Inferior parietal cortex (tissue), 1 donor: ENCODE measurements around the gene VPS18.

Experiments used
- DNase-seq: peaks from one replicate; pipeline ENCODE4 v3.0.0-alpha.2; 2016; ENCODE audit errors: extremely low spot score

The VPS18 gene

DNA sequence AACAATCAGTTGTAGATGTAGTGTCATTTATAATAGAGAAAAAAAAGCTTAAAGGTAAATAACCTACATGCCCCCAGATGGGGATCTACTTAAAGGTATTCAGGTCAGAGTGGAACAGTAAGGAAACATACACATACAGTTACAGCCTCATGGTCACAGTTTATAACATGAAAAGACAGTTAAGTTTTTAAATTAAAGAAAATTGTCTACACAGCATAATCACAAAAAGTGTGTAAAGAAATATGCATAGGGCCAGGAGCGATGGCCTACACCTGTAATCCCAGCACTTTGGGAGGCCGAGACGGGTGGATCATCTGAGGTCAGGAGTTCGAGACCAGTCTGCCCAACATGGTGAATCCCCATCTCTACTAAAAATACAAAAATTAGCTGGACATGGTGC lies 27.1 kb upstream of the VPS18 start:
- DNase-seq, result no peak

DNA sequence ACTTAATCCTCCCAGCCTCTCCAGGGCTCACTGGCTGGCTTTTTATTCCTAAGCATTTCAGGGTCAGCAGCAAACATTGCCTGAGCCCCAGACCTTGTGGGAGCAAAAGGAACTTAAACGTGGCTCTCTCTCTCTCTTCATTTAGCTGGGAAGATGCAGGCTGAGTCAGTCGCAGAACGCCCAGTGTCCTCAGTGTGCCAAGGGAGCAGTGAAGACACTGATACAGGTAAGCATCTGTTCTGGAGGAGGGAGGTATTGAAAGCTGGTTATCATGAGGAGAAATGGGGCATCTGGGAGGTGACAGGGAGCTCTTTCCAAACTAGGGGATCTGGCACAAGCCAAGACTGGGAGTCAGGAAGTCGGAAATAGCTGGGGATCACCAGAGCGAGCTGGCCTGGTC lies 24.6 kb upstream of the VPS18 start:
- no peak for DNase-seq

DNA sequence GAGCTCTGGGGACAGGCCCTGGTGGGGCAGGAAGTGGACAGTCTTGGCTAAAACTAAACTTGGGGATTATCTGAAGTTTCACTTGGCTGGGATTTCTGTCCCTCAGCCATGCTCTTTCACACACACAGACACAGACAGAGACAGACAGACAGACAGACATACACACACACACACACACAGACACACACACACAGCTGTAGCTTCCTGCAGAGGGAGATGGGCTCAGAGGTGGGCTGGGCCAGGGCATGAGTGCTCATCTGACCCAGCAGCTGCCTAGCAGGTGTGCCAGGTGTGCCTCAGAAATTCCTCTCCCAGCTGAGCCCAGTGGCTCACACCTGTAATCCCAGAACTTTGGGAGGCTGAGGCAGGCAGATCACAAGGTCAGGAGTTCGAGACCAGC lies 23.5 kb upstream of the VPS18 start:
- DNase-seq, result no peak

DNA sequence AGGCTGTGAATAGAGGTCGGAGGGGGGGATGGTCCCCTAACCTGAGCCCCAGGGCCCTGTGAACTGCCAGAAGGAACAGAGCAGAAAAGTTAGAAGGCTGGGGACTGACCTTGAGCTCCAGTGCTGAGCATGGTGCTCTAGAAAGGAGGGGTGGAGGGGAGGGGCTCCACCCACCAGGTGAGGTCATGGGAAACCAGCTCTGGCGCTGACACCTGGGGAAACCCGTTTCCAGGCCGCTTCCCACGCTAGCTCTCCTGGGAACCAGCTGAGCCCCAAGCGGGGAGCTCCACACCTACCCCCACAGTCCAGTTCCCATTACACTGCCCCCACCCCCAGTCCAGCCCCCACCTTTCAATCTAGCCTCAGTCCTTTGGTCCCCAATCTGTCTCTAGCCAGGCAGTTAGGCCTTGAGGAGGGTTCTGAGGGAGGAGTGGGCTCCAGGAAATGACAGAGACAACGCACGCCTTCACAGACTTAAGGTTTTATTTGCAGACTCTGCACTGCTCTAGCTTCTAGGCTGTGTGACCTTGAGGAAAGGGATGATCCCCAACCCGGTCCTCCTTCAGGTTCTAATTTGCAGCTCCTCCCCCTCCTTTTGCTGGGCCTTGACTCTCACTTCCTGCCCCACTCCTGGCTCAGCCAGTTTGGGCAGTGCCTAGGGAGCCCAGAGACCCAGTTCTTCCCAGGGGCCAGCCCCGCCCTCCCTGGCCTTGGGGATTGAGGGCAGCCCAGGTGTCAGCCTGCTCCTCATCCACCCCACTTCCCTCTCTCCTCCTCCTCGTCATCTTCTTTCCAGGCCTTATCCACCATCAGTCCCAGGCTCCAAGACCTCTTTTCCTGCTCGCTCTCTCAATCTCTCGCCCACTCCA lies 22.3 kb upstream of the VPS18 start:
- no peak for DNase-seq

- no peak for DNase-seq
Measured at GRCh38 chr15:40872791-40873693, 21.2 kb upstream of the VPS18 start.

GRCh38 chr15:40873694-40874561 lies 20.3 kb upstream of the VPS18 start, which contains the start of gene RHOV:
Gene RHOV, minus strand, starts transcription at chr15:40874234. Its CDS starts 95 bp downstream, at chr15:40874139.
- DNase-seq, result no peak

DNA sequence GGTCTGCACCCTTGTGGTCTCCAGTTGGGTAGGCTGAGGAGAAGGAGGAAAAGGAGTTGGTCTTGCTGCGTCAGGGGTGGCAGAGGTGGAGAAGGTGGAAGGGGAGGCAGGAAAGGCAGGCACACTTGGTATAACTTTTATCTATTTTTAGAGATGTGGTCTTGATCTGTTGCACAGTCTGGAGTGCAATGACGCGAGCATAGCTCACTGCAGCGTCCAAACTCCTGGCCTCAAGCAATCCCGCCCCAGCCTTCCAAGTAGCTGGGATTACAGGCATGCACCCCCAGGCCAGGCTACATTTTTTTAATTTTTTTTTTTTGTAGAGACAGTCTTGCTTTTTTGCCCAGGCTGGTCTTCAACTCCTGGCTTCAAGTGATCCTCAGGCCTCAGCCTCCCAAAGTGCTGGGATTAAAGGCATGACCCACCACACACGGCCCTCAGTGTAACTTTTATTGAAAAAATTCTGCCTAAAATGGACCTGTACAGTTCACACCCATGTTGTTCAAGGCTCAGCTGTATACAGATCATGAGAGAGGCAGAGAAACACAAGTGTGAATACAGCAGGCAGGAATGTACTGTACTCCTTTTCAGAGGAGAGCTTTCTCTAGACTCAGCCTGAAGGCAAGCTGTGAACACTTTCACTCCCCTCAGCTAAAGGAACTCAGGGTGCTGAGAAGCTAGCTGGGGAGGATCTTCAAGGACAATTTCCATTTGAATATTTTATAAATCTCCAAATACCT lies 18.1 kb upstream of the VPS18 start:
- no peak for DNase-seq

DNA sequence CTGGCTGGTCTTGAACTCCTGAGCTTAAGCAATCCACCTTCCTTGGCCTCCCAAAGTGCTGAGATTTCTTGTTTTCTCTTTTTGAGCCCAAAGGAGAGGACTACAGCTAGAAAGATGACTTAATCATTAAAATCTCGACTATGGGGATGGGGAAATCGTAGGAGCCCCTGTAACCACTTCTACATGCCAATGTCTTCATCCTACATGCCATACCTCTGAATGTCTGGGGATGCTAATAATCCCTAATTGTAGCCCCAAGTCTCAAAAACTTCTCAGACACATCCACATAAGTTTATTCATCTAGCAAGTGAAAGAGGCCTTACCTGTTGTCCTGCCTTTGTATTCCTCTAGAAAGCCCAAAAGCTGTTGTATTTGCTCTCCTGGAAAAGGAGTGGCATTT lies 16.6 kb upstream of the VPS18 start:
- DNase-seq, result no peak

- no peak for DNase-seq
Measured at GRCh38 chr15:40878785-40879184, 15.5 kb upstream of the VPS18 start.

DNA sequence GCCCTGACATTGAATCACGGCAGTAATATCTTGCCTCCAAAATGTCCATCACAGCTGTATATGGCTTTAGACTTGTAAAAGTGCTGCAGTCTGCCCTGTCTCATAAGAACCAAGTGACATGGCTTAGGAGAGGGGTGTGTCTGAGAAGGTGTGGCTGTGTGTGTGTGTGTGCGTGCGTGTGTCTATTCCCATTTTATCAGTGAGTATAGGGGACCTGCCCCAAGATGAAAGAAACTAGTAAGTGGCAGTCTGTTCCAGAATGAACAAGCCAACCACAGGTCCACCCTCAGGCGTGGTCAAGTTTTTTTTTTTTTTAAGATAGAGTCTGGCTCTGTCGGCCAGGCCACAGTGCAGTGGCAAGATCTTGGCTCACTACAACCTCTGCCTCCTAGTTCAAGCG lies 14.6 kb upstream of the VPS18 start:
- no peak for DNase-seq

- no peak for DNase-seq
Measured at GRCh38 chr15:40881351-40881750, 12.9 kb upstream of the VPS18 start.

DNA sequence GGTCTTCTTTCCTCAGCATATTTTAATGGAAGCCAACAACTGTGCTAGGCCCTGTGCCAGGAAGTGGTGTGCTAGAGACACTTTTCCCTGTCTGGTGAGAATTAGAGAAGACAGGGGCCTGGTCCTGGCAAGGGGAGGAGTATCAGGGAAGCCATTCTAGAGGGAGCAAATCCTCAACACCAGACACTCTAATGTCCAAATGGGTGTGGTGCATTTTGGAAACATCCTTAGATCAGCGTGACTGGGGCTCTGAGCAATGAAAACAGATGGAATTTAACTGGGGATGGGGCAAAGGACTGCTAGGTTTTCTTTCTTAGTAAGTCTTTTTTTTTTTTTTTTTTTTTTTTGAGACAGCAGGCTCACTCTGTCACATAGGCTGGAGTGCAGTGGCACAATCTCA lies 7.7 kb upstream of the VPS18 start:
- DNase-seq, result no peak

- no peak for DNase-seq
Measured at GRCh38 chr15:40889112-40889511, 5.1 kb upstream of the VPS18 start.

DNA sequence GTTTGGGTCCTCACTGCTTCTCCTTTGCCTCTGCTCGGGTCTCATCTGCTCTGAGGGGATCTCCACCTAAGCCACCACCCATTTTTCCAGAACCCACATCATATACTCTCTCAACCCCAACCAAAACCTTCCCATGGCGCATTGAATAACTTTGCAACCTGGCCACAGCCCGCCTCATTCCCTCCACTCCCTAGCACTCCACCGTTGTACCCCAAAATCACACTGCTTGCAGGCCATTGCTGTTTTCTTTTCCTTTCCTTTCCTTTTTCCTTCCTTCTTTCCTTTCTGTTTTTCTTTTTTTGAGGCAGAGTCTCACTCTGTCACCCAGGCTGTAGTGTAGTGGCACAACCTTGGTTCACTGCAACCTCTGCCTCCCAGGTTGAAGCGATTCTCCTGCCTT lies 3.1 kb upstream of the VPS18 start:
- no peak for DNase-seq

GRCh38 chr15:40891810-40892446 lies 2.3 kb upstream of the VPS18 start:
- DNase-seq, result peak; percentile 72

DNA sequence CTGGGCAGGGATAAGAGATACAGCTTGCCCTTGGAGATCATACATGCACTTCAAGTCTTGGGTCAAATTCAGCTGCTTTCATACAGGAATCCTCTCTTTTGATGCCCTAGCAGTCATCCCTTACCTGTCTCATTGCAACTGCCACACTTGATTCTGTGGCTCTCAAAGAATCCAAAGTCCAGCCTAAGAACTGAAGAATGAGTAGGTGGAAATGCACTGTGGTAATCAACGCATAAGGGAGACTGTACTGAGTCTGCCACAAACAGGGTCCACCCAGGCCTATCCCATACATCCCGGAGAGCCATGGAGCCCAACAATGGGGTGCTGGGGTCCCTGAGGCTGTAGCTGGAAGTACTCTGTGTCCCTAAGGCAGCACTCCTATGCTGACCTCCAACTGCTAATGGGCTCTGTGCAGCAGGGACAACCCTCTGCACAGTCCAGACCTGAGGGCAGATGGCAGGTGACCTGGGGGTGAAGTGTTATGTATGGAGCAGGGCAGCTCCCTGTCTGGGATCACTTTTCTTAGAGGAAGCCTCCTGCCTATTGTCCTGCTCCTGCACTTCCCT lies 1.7 kb upstream of the VPS18 start:
- no peak for DNase-seq

DNA sequence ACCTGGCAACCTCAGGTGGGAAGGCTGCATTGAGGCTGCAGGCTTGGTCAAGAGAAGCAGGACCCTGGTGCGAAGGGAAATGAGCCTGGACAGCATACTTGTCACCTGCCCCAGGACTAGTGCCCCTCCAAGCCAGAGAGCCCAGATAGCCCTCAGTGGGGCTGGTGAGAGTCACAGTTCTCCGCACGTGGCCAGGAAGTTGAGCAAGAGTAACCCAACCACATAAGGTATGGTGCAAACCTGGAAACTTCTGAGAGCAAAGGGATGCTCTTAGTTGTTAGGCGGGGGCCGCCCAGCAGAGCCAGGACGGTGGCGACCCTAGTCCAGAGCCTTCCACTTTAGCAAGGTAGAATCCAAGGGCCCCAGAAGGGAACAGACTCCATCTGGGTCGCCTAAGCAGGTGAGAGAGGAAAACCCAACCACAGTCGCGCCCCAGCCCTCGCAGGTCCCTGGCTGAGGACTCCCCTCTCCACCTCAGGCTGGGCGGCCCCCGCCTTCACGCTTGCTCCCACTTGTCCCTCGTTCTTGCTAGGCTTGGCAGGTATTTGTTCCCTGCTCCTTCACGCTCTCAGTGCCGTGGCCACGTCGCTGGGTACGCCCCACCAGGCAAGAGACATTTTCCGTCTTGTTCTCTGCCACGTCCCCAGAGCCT lies 1.1 kb upstream of the VPS18 start:
- DNase-seq, result no peak

GRCh38 chr15:40894681-40895448 lies 615 bp downstream of the VPS18 start:
- peak; percentile 52 for DNase-seq
